Nucleus accumbens (tissue), 56 donors: Measurements from ENCODE around the gene RTBDN.
"Not testable (repeated sequence)": the region's sequence is repeated elsewhere in the genome, so short reads cannot be mapped to it uniquely, and the experiment has no call there.

Source experiments
- DNase-seq, 56 donors: peaks; one replicate each; lab custom pipeline; 2025; lab: John Stamatoyannopoulos, UW

RTBDN gene

GRCh38 chr19:12828494-12828893 is 5.9 kb downstream of the RTBDN start:
- DNase-seq: peak in 2 of 56 donors; percentile 3 to 20

GRCh38 chr19:12825254-12826131 is 8.9 kb downstream of the RTBDN start:
- DNase-seq: no peak

GRCh38 chr19:12821761-12822160 is 12.6 kb downstream of the RTBDN start:
- no peak for DNase-seq

- not testable (repeated sequence) for DNase-seq
Measured at GRCh38 chr19:12817810-12818209, 16.6 kb downstream of the RTBDN start.

- not testable (repeated sequence) for DNase-seq
Measured at GRCh38 chr19:12817188-12817587, 17.2 kb downstream of the RTBDN start.

- DNase-seq: no peak
Measured at GRCh38 chr19:12815088-12815487, 19.3 kb downstream of the RTBDN start.

GRCh38 chr19:12806242-12807081 is 27.9 kb downstream of the RTBDN start, which contains the start of gene RNASEH2A:
Gene RNASEH2A, plus strand, starts transcription at chr19:12806584. Its CDS starts 90 bp downstream, at chr19:12806674.
- DNase-seq: peak in 53 of 56 donors; percentile 45 to 92 (median 79)

GRCh38 chr19:12804051-12804450 is 30.3 kb downstream of the RTBDN start:
- no peak for DNase-seq

GRCh38 chr19:12802267-12803106 is 31.9 kb downstream of the RTBDN start:
- DNase-seq: peak in 3 of 56 donors; percentile 23 to 49 (median 41)

GRCh38 chr19:12801466-12802266 is 32.7 kb downstream of the RTBDN start, which contains the start of the genes PRDX2 and THSD8:
Gene PRDX2, minus strand, starts transcription at chr19:12801800. Its CDS starts 539 bp downstream, at chr19:12801261.
Gene THSD8, plus strand, starts transcription at chr19:12802069. Its CDS starts 3 bp downstream, at chr19:12802072.
- peak in 50 of 56 donors; percentile 16 to 88 (median 67) for DNase-seq

- DNase-seq: peak in 21 of 56 donors; percentile 18 to 56 (median 40)
Measured at GRCh38 chr19:12800923-12801465, 33.4 kb downstream of the RTBDN start.

- DNase-seq: no peak
Measured at GRCh38 chr19:12800466-12800770, 34.0 kb downstream of the RTBDN start.

- DNase-seq: no peak
Measured at GRCh38 chr19:12799742-12800465, 34.5 kb downstream of the RTBDN start.

GRCh38 chr19:12797607-12798006 is 36.8 kb downstream of the RTBDN start:
- not testable (repeated sequence) for DNase-seq

GRCh38 chr19:12797141-12797587 is 37.2 kb downstream of the RTBDN start:
- DNase-seq: no peak

GRCh38 chr19:12796146-12797071 is 38.0 kb downstream of the RTBDN start:
- DNase-seq: peak in 49 of 56 donors; percentile 22 to 86 (median 58)

- DNase-seq: no peak
Measured at GRCh38 chr19:12794971-12795381, 39.4 kb downstream of the RTBDN start.
